ENCODE results near the gene MICAL2.

The MICAL2 gene

GRCh38 chr11:12174128-12174476 lies 63.7 kb downstream of the MICAL2 start:
- no peak for DNase-seq

- no peak for DNase-seq
These were observed 64.2 kb downstream of the MICAL2 start for GRCh38 chr11:12174477-12175143.

- DNase-seq: no peak
These were observed 65.4 kb downstream of the MICAL2 start for GRCh38 chr11:12175694-12176241.

GRCh38 chr11:12176410-12176809 lies 66.0 kb downstream of the MICAL2 start:
- no peak for DNase-seq

- no peak for DNase-seq
These were observed 67.4 kb downstream of the MICAL2 start for GRCh38 chr11:12177739-12178338.

- DNase-seq: no peak
These were observed 68.6 kb downstream of the MICAL2 start for GRCh38 chr11:12179019-12179418.

- DNase-seq: no peak
These were observed 69.1 kb downstream of the MICAL2 start for GRCh38 chr11:12179531-12179930.

GRCh38 chr11:12180257-12181205 lies 70.1 kb downstream of the MICAL2 start:
- DNase-seq: no peak

- no peak for DNase-seq
These were observed 71.9 kb downstream of the MICAL2 start for GRCh38 chr11:12182302-12182675.

GRCh38 chr11:12182676-12183541 lies 72.5 kb downstream of the MICAL2 start:
- DNase-seq: no peak

- no peak for DNase-seq
These were observed 73.6 kb downstream of the MICAL2 start for GRCh38 chr11:12183827-12184620.

- DNase-seq: no peak
These were observed 74.3 kb downstream of the MICAL2 start for GRCh38 chr11:12184699-12185098.

GRCh38 chr11:12185106-12185690 lies 74.8 kb downstream of the MICAL2 start:
- no peak for DNase-seq

- no peak for DNase-seq
These were observed 75.5 kb downstream of the MICAL2 start for GRCh38 chr11:12185914-12186313.

GRCh38 chr11:12186701-12187100 lies 76.3 kb downstream of the MICAL2 start:
- no peak for DNase-seq

GRCh38 chr11:12187399-12187798 lies 77.0 kb downstream of the MICAL2 start:
- no peak for DNase-seq

GRCh38 chr11:12188548-12189317 lies 78.3 kb downstream of the MICAL2 start:
- DNase-seq: no peak

GRCh38 chr11:12189543-12190235 lies 79.3 kb downstream of the MICAL2 start:
- DNase-seq: no peak

GRCh38 chr11:12190511-12190910 lies 80.1 kb downstream of the MICAL2 start:
- no peak for DNase-seq

All from NCI-H2081 (cell line).